GM21528 (cell line): Measurements from ENCODE around the gene USH1G.
A peak's percentile ranks its signal among the peaks of the same experiment; 100 is the strongest.
"Not testable (repeated sequence)": the region's sequence is repeated elsewhere in the genome, so short reads cannot be mapped to it uniquely, and the experiment has no call there.

Experiments used
- ATAC-seq: cut with Tn5 transposase; IDR thresholded peaks from one replicate; pipeline ENCODE4 v1.9.1; 2021; ENCODE audit warnings: mild to moderate bottlenecking, moderate library complexity; ENCODE audit not compliant: unreplicated experiment, low FRiP score

The USH1G gene

GRCh38 chr17:74877592-74878548 is 45.2 kb downstream of the USH1G start:
- no peak for ATAC-seq

- ATAC-seq = no peak
Observed at GRCh38 chr17:74875977-74876593, 47.0 kb downstream of the USH1G start.

- no peak for ATAC-seq
Observed at GRCh38 chr17:74875155-74875976, 47.7 kb downstream of the USH1G start.

- no peak for ATAC-seq
Observed at GRCh38 chr17:74874615-74875037, 48.4 kb downstream of the USH1G start.

GRCh38 chr17:74873874-74874614 is 49.0 kb downstream of the USH1G start:
- no peak for ATAC-seq

- ATAC-seq = peak; percentile 87
Observed at GRCh38 chr17:74873037-74873873, 49.8 kb downstream of the USH1G start.

- peak; percentile 30 for ATAC-seq
Observed at GRCh38 chr17:74872313-74873036, 50.6 kb downstream of the USH1G start, which contains the start of gene FDXR. Gene FDXR (minus strand): TSS chr17:74872994. CDS start chr17:74872944, 50 bp downstream.

GRCh38 chr17:74871356-74872076 is 51.5 kb downstream of the USH1G start:
- no peak for ATAC-seq

GRCh38 chr17:74870512-74870911 is 52.5 kb downstream of the USH1G start:
- no peak for ATAC-seq

GRCh38 chr17:74870028-74870427 is 53.0 kb downstream of the USH1G start:
- not testable (repeated sequence) for ATAC-seq

GRCh38 chr17:74868908-74869255 is 54.2 kb downstream of the USH1G start:
- ATAC-seq = no peak

- no peak for ATAC-seq
Observed at GRCh38 chr17:74868251-74868907, 54.7 kb downstream of the USH1G start.

- no peak for ATAC-seq
Observed at GRCh38 chr17:74866198-74866835, 56.7 kb downstream of the USH1G start.
